Measurements from ENCODE around the gene UAP1. TPM values are rescaled to one million over a fixed set of nuclear protein-coding genes. Genes with fewer than 3 reads are reported as not detected.

UAP1 gene
- total RNA-seq (2022; extraction: Qiagen RNA extraction): 28.1 to 38.0 TPM (median 31.6 TPM) in 5 replicates

DNA sequence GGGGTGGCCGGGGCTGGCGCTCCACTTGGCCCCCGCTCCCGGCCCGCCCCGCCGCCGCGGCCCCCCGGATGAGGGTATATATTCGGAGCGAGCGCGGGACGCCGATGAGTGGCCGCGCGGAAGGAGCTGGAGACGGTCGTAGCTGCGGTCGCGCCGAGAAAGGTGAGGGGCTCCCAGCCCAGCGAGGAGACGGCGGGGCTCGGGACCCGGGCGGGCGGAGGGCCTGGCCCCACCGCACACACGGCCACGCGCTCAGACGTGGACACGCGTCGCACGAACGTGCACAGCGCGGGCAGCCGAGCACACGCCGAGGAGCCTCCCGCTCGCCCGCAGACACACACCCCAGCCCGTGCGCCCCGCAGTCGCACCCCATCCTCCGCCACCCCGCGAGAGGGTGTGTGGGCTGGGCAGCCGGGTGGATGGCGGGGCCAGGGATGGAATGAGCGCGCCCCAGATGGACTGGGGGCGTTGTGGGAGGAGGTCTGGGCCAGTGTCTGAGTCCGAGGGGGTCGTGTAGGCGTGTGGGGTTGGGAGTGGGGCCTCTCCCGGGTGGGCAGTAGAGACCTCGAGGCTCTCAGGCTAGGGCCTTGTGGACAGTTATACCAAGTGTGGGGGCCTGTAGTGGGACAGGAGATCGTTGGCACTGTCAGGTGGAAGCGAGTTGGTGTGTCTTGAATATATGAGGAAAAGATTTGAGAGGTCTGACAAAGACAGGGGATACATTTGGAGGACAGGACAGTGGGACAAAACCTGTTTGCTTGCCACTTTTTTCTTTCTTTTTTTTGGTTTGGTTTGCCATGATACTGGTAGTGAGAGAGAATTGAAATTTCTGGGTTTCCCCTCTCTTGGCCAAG, at the start of gene UAP1:
Gene UAP1, plus strand, starts transcription at position 107 of the 854 bp plus-strand sequence. CDS start 4,347 bp downstream, outside the sequence.

GRCh38 chr1:162632217-162632666, 70.7 kb downstream of the UAP1 start, which contains the start of gene DDR2:
Gene DDR2, plus strand, starts transcription at chr1:162632464. Its CDS starts 86,600 bp downstream, at chr1:162719064.

Other genes starting within 250 kb of the UAP1 start
- gene SPATA46, start 184.9 kb upstream of the UAP1 start, total RNA-seq (2022; extraction: Qiagen RNA extraction): not detected in 5 replicates
- 0.79 to 1.1 TPM (median 0.86 TPM) in 5 replicates for gene C1orf226, start 180.0 kb upstream of the UAP1 start, total RNA-seq (2022; extraction: Qiagen RNA extraction)
- gene SH2D1B, start 149.6 kb upstream of the UAP1 start, total RNA-seq (2022; extraction: Qiagen RNA extraction): 0.10 to 0.20 TPM (median 0.10 TPM) in 5 replicates
- 16.3 to 21.1 TPM (median 19.2 TPM) in 5 replicates for gene UHMK1, start 63.9 kb upstream of the UAP1 start, total RNA-seq (2022; extraction: Qiagen RNA extraction)
- 0.32 to 0.69 TPM (median 0.44 TPM) in 5 replicates for gene DDR2, start 70.7 kb downstream of the UAP1 start, total RNA-seq (2022; extraction: Qiagen RNA extraction)
- 8.0 to 9.6 TPM (median 9.0 TPM) in 5 replicates for gene HSD17B7, start 229.0 kb downstream of the UAP1 start, total RNA-seq (2022; extraction: Qiagen RNA extraction)

Measured in A549 treated with AZD2906 at 1 μM for 4 hours (cell line).